B cell (primary cell): ENCODE measurements around the gene TUBGCP2. TPM values are rescaled to one million over a fixed set of nuclear protein-coding genes. Genes with fewer than 3 reads are reported as not detected.

ENCODE experiments used
- ATAC-seq: fragments of 200-7000 bp; cut with Tn5 transposase; one replicate; pipeline ENCODE4 v1.10.0; 2021; ENCODE audit warnings: low read depth, mild to moderate bottlenecking, moderate number of reproducible peaks, moderate library complexity
- CTCF ChIA-PET: fragments of 350-600 bp; sonication (Branson Sonifier 250); formaldehyde crosslinking; loops from one replicate; lab custom pipeline; 2021; ENCODE audit warnings: antibody characterized with exemption, inconsistent platforms; lab: Charles Lee
- POLR2A ChIA-PET: fragments of 350-600 bp; sonication (Branson Sonifier 250); formaldehyde crosslinking; loops from one replicate; lab custom pipeline; 2021; ENCODE audit warnings: antibody characterized with exemption; lab: Charles Lee
- DNase-seq: peaks from one replicate; pipeline ENCODE4 v3.0.0; 2013
- H2AFZ ChIP-seq: 2 replicates; pipeline ENCODE4 v1.6.1; 2012; ENCODE audit warnings: mild to moderate bottlenecking, low read depth, low read length; ENCODE audit not compliant: insufficient read depth, poor library complexity, severe bottlenecking
- H3K27ac ChIP-seq, 2 donors: 1 replicate in 1 of 2; 2 replicates in 1 of 2; pipeline ENCODE4 v1.5.1; 2012 to 2013; ENCODE audit warnings: low read length in 2 of 2, mild to moderate bottlenecking in 2 of 2, moderate library complexity in 1 of 2
- H3K27me3 ChIP-seq, 4 experiments: fragments of 200-600 bp in 1 of 4; sonication (generic) in 1 of 4; replicated peaks in 1 of 4; 1 replicate in 2 of 4; 2 replicates in 2 of 4; pipeline versions ENCODE4 v1.6.1 to v1.7.0; 2013 to 2016; ENCODE audit warnings: low read length in 3 of 4, mild to moderate bottlenecking in 2 of 4, mixed read lengths in 1 of 4, moderate library complexity in 1 of 4; ENCODE audit not compliant: insufficient read depth in 4 of 4, control insufficient read depth in 3 of 4; ENCODE audit errors: control extremely low read depth in 1 of 4
- H3K36me3 ChIP-seq, 2 experiments: replicated peaks in 1 of 2; 1 replicate in 1 of 2; 2 replicates in 1 of 2; pipeline versions ENCODE4 v1.6.1 to v1.7.1; 2013; ENCODE audit warnings: low read length in 1 of 2; ENCODE audit not compliant: insufficient read depth in 2 of 2, control insufficient read depth in 1 of 2; ENCODE audit errors: control extremely low read depth in 1 of 2, extremely low read depth in 1 of 2
- H3K4me1 ChIP-seq, 2 donors: fragments of 200-600 bp in 1 of 2; sonication (generic) in 1 of 2; 1 replicate in 1 of 2; 2 replicates in 1 of 2; pipeline versions ENCODE4 v1.5.1 to v1.6.1; 2013 to 2017; ENCODE audit warnings: low read length in 2 of 2; ENCODE audit not compliant: control insufficient read depth in 2 of 2, insufficient read depth in 2 of 2
- H3K4me2 ChIP-seq: replicated peaks from 2 replicates; pipeline ENCODE3; 2012; ENCODE audit warnings: mild to moderate bottlenecking, low read depth, low read length; ENCODE audit not compliant: poor library complexity, severe bottlenecking
- H3K4me3 ChIP-seq, 5 experiments: fragments of 200-600 bp in 1 of 5; sonication (generic) in 1 of 5; 1 replicate in 3 of 5; 2 replicates in 2 of 5; pipeline versions ENCODE4 v1.5.1 to v1.7.0; 2011 to 2016; ENCODE audit warnings: low read length in 4 of 5, mild to moderate bottlenecking in 4 of 5, low read depth in 2 of 5, control low read depth in 1 of 5, moderate library complexity in 1 of 5; ENCODE audit not compliant: insufficient read depth in 1 of 5; ENCODE audit errors: control extremely low read depth in 1 of 5, extremely low read depth in 1 of 5
- H3K79me2 ChIP-seq: fragments of 200-600 bp; sonication (generic); one replicate; pipeline ENCODE4 v1.6.0; 2016; ENCODE audit warnings: low read length; ENCODE audit not compliant: control insufficient read depth, insufficient read depth
- H3K9ac ChIP-seq: fragments of 200-600 bp; sonication (generic); 2 replicates; pipeline ENCODE4 v1.6.1; 2017; ENCODE audit warnings: mild to moderate bottlenecking, low read length, moderate library complexity
- H3K9me3 ChIP-seq, 3 donors: one replicate each; pipeline versions ENCODE4 v1.6.1 to v1.7.1; 2013; ENCODE audit warnings: low read length in 2 of 3; ENCODE audit not compliant: control insufficient read depth in 2 of 3, insufficient read depth in 1 of 3; ENCODE audit errors: control extremely low read depth in 1 of 3
- H4K20me1 ChIP-seq: 2 replicates; pipeline ENCODE4 v1.6.0; 2012; ENCODE audit warnings: mild to moderate bottlenecking, low read length; ENCODE audit not compliant: insufficient read depth, control insufficient read depth, poor library complexity, severe bottlenecking
- H3K27ac Mint-ChIP-seq: one replicate; pipeline ENCODE4 v1.8.0; 2021; ENCODE audit warnings: mixed read lengths
- H3K27me3 Mint-ChIP-seq: one replicate; pipeline ENCODE4 v1.8.0; 2021; ENCODE audit warnings: mixed read lengths
- H3K4me1 Mint-ChIP-seq: one replicate; pipeline ENCODE4 v1.8.0; 2021; ENCODE audit warnings: mixed read lengths
- H3K4me3 Mint-ChIP-seq: one replicate; pipeline ENCODE4 v1.8.0; 2021; ENCODE audit warnings: mixed read lengths
- H3K9me3 Mint-ChIP-seq: one replicate; pipeline ENCODE4 v1.8.0; 2022; ENCODE audit warnings: mixed read lengths; ENCODE audit not compliant: insufficient read depth
- CTCF ChIP-seq: fragments of 200-600 bp; IDR thresholded peaks from one replicate; pipeline ENCODE4 v1.8.0; 2022; ENCODE audit warnings: antibody characterized with exemption, mild to moderate bottlenecking
- EZH2 ChIP-seq: IDR thresholded peaks from 2 replicates; pipeline ENCODE4 v1.6.1; 2012; ENCODE audit warnings: borderline replicate concordance, low read depth, mild to moderate bottlenecking, moderate library complexity, low read length; ENCODE audit not compliant: insufficient read depth, poor library complexity, severe bottlenecking
- WGBS: methylation state at CpG from one replicate; pipeline ENCODE4 v1.1.5; 2013; ENCODE audit warnings: missing lambda C conversion rate; ENCODE audit not compliant: insufficient coverage; 5-methylcytosine and 5-hydroxymethylcytosine counted together
- intact Hi-C: fragments of 100-400 bp; cut with micrococcal nuclease; formaldehyde crosslinking; loops from one replicate; pipeline ENCODE4 v1.10.0; 2022
- polyA plus RNA-seq: library from polyadenylated mRNA; depleted of rRNA; stranded (reverse); fragments of >200 nt; gene quantifications from 2 replicates; pipeline ENCODE4 v1.2.3, GENCODE V29; 2012
- total RNA-seq, 2 donors: library from RNA; stranded (reverse); fragments of 120-200 nt in 1 of 2; gene quantifications; 1 replicate in 1 of 2; 2 replicates in 1 of 2; pipeline versions ENCODE4 v1.2.3 to v1.2.4, GENCODE V29; 2013 to 2022

TUBGCP2 gene
- total and polyA plus RNA-seq, 2 donors (not counting 1 experiment from before 2014, with no cell fraction given) = 50.3 to 90.3 TPM

GRCh38 chr10:133329491-133330202, 21.0 kb upstream of the TUBGCP2 start:
- intact Hi-C loops = loop anchor here (1.0 kb wide), 3 partner anchors 65 to 191 kb away; partner anchors contain the start of gene MTG1
- Histone ChIP-seq H3K79me2 (no peaks in the 10 kb centered on the region), H2AFZ (peak overlapping the region; percentile 67), H3K4me1 (peaks cover 28 to 42% of the 10 kb centered on the region in 2 donors), H3K27ac (no peak overlapping the region), H3K9me3 (peaks cover 0 to 23% (median 0%) of the 10 kb centered on the region in 3 donors), H3K9ac (no peak overlapping the region), H3K36me3 (no peaks in the 10 kb centered on the region), H4K20me1 (no peaks in the 10 kb centered on the region), H3K4me2 (peak overlapping the region; percentile 76), H3K4me3 (peak overlapping the region in 3 of 5 experiments; percentile 15 to 47 (median 38)), H3K27me3 (peaks cover 0 to 55% (median 38%) of the 10 kb centered on the region in 4 experiments)
- CTCF ChIA-PET = interaction anchor here (0.5 to 3.5 kb wide), 49 partner anchors 9 to 284 kb away, joined by 3 to 32 read pairs (median 5); partner anchors contain the start of genes ECHS1, FUOM, MTG1 and PRAP1
- Mint-ChIP-seq H3K9me3 (no peaks in the 10 kb centered on the region), H3K4me3 (peak overlapping the region; percentile 44), H3K4me1 (peaks cover 17% of the 10 kb centered on the region), H3K27ac (no peak overlapping the region), H3K27me3 (peaks cover 43% of the 10 kb centered on the region)
- WGBS = 6% methylated on average over 34 of the region's 37 CpGs
- ATAC-seq (peak; percentile 86), DNase-seq (peak; percentile 91)
- POLR2A ChIA-PET = interaction anchor here (1.0 kb wide), 1 partner anchor 28 kb away, joined by 3 read pairs; the partner anchor contains the start of gene FUOM
- no peak for TF ChIP-seq EZH2
- peak; percentile 97 for TF ChIP-seq CTCF
